Liver (tissue), 9 donors: ENCODE measurements around the gene TMEFF1. TPM values are rescaled to one million over a fixed set of nuclear protein-coding genes. Genes with fewer than 3 reads are reported as not detected.

ENCODE experiments used
- DNase-seq: peaks from one replicate; pipeline ENCODE4 v3.0.0-alpha.2; 2017; ENCODE audit warnings: low spot score
- H3K27ac ChIP-seq, 2 donors: one replicate each; pipeline ENCODE4 v1.7.0; 2013; ENCODE audit warnings: inconsistent platforms in 2 of 2, low read length in 2 of 2, control low read depth in 1 of 2, low read depth in 1 of 2, mild to moderate bottlenecking in 1 of 2
- H3K27me3 ChIP-seq, 4 donors: one replicate each; pipeline versions ENCODE4 v1.6.1 to v1.7.0; 2013; ENCODE audit warnings: low read length in 3 of 4, inconsistent platforms in 1 of 4, mild to moderate bottlenecking in 1 of 4, moderate library complexity in 1 of 4; ENCODE audit not compliant: control insufficient read depth in 4 of 4, insufficient read depth in 4 of 4
- H3K36me3 ChIP-seq, 4 donors: one replicate each; pipeline versions ENCODE4 v1.6.1 to v1.7.0; 2013; ENCODE audit warnings: low read length in 3 of 4, mild to moderate bottlenecking in 3 of 4, low read depth in 1 of 4, moderate library complexity in 1 of 4; ENCODE audit not compliant: control insufficient read depth in 4 of 4, insufficient read depth in 3 of 4
- H3K4me1 ChIP-seq, 4 donors: one replicate each; pipeline versions ENCODE4 v1.6.1 to v1.7.0; 2013; ENCODE audit warnings: low read length in 3 of 4, mild to moderate bottlenecking in 3 of 4, moderate library complexity in 1 of 4; ENCODE audit not compliant: control insufficient read depth in 4 of 4, insufficient read depth in 4 of 4
- H3K4me3 ChIP-seq, 3 donors: one replicate each; pipeline versions ENCODE4 v1.6.1 to v1.7.0; 2013; ENCODE audit warnings: low read length in 3 of 3, control low read depth in 1 of 3, low read depth in 1 of 3, mild to moderate bottlenecking in 1 of 3
- H3K9ac ChIP-seq, 2 donors: one replicate each; pipeline ENCODE4 v1.7.0; 2013; ENCODE audit warnings: low read length in 2 of 2, mild to moderate bottlenecking in 2 of 2, moderate library complexity in 2 of 2, control low read depth in 1 of 2, low read depth in 1 of 2
- H3K9me3 ChIP-seq, 4 donors: one replicate each; pipeline versions ENCODE4 v1.6.1 to v1.7.0; 2013; ENCODE audit warnings: low read length in 3 of 4; ENCODE audit not compliant: control insufficient read depth in 4 of 4
- FOXA1 ChIP-seq: IDR thresholded peaks from 2 replicates; pipeline ENCODE4 v1.6.1; 2016; ENCODE audit warnings: antibody characterized with exemption
- FOXA2 ChIP-seq: IDR thresholded peaks from 2 replicates; pipeline ENCODE4 v1.6.1; 2016; ENCODE audit warnings: antibody characterized with exemption
- GABPA ChIP-seq, 2 donors: IDR thresholded peaks in 1 of 2; conservative IDR thresholded peaks in 1 of 2; 2 replicates each; pipeline ENCODE4 v1.6.1; 2016; ENCODE audit warnings: antibody characterized with exemption in 2 of 2, mild to moderate bottlenecking in 1 of 2, moderate library complexity in 1 of 2
- HNF4A ChIP-seq, 2 donors: conservative IDR thresholded peaks; 2 replicates each; pipeline ENCODE4 v1.6.1; 2016; ENCODE audit warnings: antibody characterized with exemption in 2 of 2, mild to moderate bottlenecking in 2 of 2
- HNF4G ChIP-seq: IDR thresholded peaks from 2 replicates; pipeline ENCODE4 v1.6.1; 2016; ENCODE audit warnings: antibody characterized with exemption
- JUND ChIP-seq, 2 donors: IDR thresholded peaks; 2 replicates each; pipeline ENCODE4 v1.6.1; 2016; ENCODE audit warnings: antibody characterized with exemption in 2 of 2
- NR2F2 ChIP-seq: IDR thresholded peaks from 2 replicates; pipeline ENCODE4 v1.6.1; 2016; ENCODE audit warnings: antibody characterized with exemption
- RAD21 ChIP-seq, 2 donors: IDR thresholded peaks; 2 replicates each; pipeline ENCODE4 v1.6.1; 2016; ENCODE audit warnings: antibody characterized with exemption in 2 of 2, mild to moderate bottlenecking in 2 of 2
- RXRA ChIP-seq, 2 donors: IDR thresholded peaks; 2 replicates each; pipeline ENCODE4 v1.6.1; 2017 to 2018; ENCODE audit warnings: antibody characterized with exemption in 2 of 2, mild to moderate bottlenecking in 1 of 2
- SP1 ChIP-seq: IDR thresholded peaks from 2 replicates; pipeline ENCODE4 v1.6.1; 2018; ENCODE audit warnings: antibody characterized with exemption, mild to moderate bottlenecking
- TAF1 ChIP-seq: conservative IDR thresholded peaks from 2 replicates; pipeline ENCODE4 v1.6.1; 2016; ENCODE audit warnings: antibody characterized with exemption, mild to moderate bottlenecking
- YY1 ChIP-seq: IDR thresholded peaks from 2 replicates; pipeline ENCODE4 v1.6.1; 2016; ENCODE audit warnings: antibody characterized with exemption, mild to moderate bottlenecking
- WGBS: extraction: QIAGEN DNeasy Blood & Tissue Kit; methylation state at CpG from one replicate; pipeline ENCODE4 v1.1.7; 2013; 5-methylcytosine and 5-hydroxymethylcytosine counted together
- polyA plus RNA-seq, 2 donors: library from polyadenylated mRNA; stranded (reverse) in 1 of 2; unstranded in 1 of 2; fragments of 200-250 nt in 1 of 2; fragments of >200 nt in 1 of 2; fragmentation: Nextera tagmentation in 1 of 2; extraction: Ambion mirVana in 1 of 2; gene quantifications; one replicate each; pipeline versions ENCODE4 v1.2.1 to v1.2.3, GENCODE V29; 2013 to 2015
- total RNA-seq, 2 donors: library from RNA; depleted of rRNA; stranded (reverse); fragments of >200 nt; gene quantifications; one replicate each; pipeline ENCODE4 v1.2.3, GENCODE V29; 2014
- TF ChIP-seq, protein P1 (sequence below): IDR thresholded peaks from 2 replicates; pipeline ENCODE4 v1.6.1; 2016; ENCODE audit warnings: antibody characterized with exemption
- TF ChIP-seq, protein P2 (sequence below): IDR thresholded peaks from 2 replicates; pipeline ENCODE4 v1.6.1; 2016; ENCODE audit warnings: antibody characterized with exemption, mild to moderate bottlenecking
- TF ChIP-seq, protein P3 (sequence below): IDR thresholded peaks from 2 replicates; pipeline ENCODE4 v1.6.1; 2016; ENCODE audit warnings: antibody characterized with exemption
- TF ChIP-seq, protein P4 (sequence below): IDR thresholded peaks from 2 replicates; pipeline ENCODE4 v1.6.1; 2016; ENCODE audit warnings: antibody characterized with exemption
- TF ChIP-seq, protein P5 (sequence below): fragments of 150-350 bp; IDR thresholded peaks from 2 replicates; pipeline ENCODE4 v1.5.1; 2017; ENCODE audit warnings: improper control_type of control experiment, low read depth, low read length; ENCODE audit not compliant: missing input control
- donor health status: healthy.
- donor health status: healthy.
- donor health status: healthy.
- donor health status: healthy.
- donor health status: healthy.

The TMEFF1 gene, protein sequence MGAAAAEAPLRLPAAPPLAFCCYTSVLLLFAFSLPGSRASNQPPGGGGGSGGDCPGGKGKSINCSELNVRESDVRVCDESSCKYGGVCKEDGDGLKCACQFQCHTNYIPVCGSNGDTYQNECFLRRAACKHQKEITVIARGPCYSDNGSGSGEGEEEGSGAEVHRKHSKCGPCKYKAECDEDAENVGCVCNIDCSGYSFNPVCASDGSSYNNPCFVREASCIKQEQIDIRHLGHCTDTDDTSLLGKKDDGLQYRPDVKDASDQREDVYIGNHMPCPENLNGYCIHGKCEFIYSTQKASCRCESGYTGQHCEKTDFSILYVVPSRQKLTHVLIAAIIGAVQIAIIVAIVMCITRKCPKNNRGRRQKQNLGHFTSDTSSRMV
- not detected for total RNA-seq
- polyA plus RNA-seq, result not detected

DNA sequence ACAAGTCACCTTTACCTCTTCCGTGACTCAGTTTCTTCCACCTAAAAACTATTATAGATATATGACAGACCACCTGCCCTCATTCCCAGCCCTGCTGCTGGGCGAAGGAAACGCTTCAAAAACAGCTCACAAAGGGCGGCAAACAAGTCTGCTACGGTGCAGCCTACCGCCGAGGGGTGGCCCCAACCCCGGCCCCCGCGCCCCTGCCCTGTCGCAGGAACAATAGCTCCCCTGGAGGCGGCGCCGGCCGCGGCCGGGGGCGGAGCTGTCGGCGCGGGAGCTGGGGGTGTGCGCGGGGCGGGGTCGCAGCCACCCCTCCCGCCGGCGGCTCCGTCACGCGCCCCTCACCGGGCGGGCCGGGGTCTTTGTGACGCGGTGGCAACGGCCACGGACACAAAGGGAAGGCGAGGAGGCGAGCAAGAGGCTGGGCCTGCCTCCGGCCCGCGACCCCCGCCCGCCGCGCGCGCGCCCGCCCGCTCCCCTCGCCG, at the start of gene TMEFF1:
Gene TMEFF1 (plus strand): TSS at position 362 of the 488 bp plus-strand sequence. CDS start 396 bp downstream, outside the sequence.
- Histone ChIP-seq H3K27me3 (peaks cover 0 to 6% (median 2%) of the 10 kb centered on the region in 4 donors), H3K27ac (no peak within 1 kb of the TSS), H3K9ac (no peak within 1 kb of the TSS), H3K36me3 (no peaks in the 10 kb centered on the region), H3K9me3 (no peaks in the 10 kb centered on the region), H3K4me1 (peaks cover 4 to 16% (median 9%) of the 10 kb centered on the region in 4 donors), H3K4me3 (peak within 1 kb of the TSS in 2 of 3 donors; percentile 14 to 75)
- WGBS, result 6% methylated on average over 54 of the region's 54 CpGs
- no peak for TF ChIP-seq GABPA (IDR thresholded peaks at IDR 0.05 in 1 of 2, conservative IDR thresholded peaks at IDR 0.05 in 1 of 2)
- TF ChIP-seq NR2F2, result no peak
- TF ChIP-seq, protein P1, sequence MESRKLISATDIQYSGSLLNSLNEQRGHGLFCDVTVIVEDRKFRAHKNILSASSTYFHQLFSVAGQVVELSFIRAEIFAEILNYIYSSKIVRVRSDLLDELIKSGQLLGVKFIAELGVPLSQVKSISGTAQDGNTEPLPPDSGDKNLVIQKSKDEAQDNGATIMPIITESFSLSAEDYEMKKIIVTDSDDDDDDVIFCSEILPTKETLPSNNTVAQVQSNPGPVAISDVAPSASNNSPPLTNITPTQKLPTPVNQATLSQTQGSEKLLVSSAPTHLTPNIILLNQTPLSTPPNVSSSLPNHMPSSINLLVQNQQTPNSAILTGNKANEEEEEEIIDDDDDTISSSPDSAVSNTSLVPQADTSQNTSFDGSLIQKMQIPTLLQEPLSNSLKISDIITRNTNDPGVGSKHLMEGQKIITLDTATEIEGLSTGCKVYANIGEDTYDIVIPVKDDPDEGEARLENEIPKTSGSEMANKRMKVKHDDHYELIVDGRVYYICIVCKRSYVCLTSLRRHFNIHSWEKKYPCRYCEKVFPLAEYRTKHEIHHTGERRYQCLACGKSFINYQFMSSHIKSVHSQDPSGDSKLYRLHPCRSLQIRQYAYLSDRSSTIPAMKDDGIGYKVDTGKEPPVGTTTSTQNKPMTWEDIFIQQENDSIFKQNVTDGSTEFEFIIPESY, result no peak
- no peak for TF ChIP-seq RAD21 (IDR thresholded peaks at IDR 0.05)
- TF ChIP-seq, protein P2, sequence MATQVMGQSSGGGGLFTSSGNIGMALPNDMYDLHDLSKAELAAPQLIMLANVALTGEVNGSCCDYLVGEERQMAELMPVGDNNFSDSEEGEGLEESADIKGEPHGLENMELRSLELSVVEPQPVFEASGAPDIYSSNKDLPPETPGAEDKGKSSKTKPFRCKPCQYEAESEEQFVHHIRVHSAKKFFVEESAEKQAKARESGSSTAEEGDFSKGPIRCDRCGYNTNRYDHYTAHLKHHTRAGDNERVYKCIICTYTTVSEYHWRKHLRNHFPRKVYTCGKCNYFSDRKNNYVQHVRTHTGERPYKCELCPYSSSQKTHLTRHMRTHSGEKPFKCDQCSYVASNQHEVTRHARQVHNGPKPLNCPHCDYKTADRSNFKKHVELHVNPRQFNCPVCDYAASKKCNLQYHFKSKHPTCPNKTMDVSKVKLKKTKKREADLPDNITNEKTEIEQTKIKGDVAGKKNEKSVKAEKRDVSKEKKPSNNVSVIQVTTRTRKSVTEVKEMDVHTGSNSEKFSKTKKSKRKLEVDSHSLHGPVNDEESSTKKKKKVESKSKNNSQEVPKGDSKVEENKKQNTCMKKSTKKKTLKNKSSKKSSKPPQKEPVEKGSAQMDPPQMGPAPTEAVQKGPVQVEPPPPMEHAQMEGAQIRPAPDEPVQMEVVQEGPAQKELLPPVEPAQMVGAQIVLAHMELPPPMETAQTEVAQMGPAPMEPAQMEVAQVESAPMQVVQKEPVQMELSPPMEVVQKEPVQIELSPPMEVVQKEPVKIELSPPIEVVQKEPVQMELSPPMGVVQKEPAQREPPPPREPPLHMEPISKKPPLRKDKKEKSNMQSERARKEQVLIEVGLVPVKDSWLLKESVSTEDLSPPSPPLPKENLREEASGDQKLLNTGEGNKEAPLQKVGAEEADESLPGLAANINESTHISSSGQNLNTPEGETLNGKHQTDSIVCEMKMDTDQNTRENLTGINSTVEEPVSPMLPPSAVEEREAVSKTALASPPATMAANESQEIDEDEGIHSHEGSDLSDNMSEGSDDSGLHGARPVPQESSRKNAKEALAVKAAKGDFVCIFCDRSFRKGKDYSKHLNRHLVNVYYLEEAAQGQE, result no peak
- TF ChIP-seq, protein P3, sequence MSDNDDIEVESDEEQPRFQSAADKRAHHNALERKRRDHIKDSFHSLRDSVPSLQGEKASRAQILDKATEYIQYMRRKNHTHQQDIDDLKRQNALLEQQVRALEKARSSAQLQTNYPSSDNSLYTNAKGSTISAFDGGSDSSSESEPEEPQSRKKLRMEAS, result no peak
- no peak for TF ChIP-seq HNF4G
- TF ChIP-seq YY1, result no peak
- TF ChIP-seq JUND (IDR thresholded peaks at IDR 0.05), result no peak
- no peak for TF ChIP-seq RXRA (IDR thresholded peaks at IDR 0.05)
- no peak for TF ChIP-seq FOXA1
- TF ChIP-seq, protein P4, sequence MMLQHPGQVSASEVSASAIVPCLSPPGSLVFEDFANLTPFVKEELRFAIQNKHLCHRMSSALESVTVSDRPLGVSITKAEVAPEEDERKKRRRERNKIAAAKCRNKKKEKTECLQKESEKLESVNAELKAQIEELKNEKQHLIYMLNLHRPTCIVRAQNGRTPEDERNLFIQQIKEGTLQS, result no peak
- TF ChIP-seq TAF1, result no peak
- no peak for TF ChIP-seq SP1
- TF ChIP-seq, protein P5, sequence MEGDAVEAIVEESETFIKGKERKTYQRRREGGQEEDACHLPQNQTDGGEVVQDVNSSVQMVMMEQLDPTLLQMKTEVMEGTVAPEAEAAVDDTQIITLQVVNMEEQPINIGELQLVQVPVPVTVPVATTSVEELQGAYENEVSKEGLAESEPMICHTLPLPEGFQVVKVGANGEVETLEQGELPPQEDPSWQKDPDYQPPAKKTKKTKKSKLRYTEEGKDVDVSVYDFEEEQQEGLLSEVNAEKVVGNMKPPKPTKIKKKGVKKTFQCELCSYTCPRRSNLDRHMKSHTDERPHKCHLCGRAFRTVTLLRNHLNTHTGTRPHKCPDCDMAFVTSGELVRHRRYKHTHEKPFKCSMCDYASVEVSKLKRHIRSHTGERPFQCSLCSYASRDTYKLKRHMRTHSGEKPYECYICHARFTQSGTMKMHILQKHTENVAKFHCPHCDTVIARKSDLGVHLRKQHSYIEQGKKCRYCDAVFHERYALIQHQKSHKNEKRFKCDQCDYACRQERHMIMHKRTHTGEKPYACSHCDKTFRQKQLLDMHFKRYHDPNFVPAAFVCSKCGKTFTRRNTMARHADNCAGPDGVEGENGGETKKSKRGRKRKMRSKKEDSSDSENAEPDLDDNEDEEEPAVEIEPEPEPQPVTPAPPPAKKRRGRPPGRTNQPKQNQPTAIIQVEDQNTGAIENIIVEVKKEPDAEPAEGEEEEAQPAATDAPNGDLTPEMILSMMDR, result no peak
- TF ChIP-seq HNF4A (conservative IDR thresholded peaks at IDR 0.05), result no peak
- no peak for TF ChIP-seq FOXA2
- DNase-seq, result peak; percentile 39
